Measurements from ENCODE around the gene ERC2.

GRCh38 chr3:55876560-55876959 is 591.7 kb downstream of the ERC2 start:
- TF ChIP-seq GATA3 (IDR thresholded peaks at IDR 0.05; ENCODE audit: low read depth, low read length), result no peak
- no peak for TF ChIP-seq GATA2 (IDR thresholded peaks at IDR 0.05; ENCODE audit: low read depth, low read length)

Measured in SH-SY5Y (cell line).